IMR-90 (cell line): ENCODE results near the gene TRIM40.

Source experiments
- CHD1 ChIP-seq: IDR thresholded peaks from 2 replicates; pipeline ENCODE4 v1.6.1; 2012; ENCODE audit warnings: low read depth, low read length, improper control_type of control experiment
- CTCF ChIP-seq: conservative IDR thresholded peaks from 2 replicates; pipeline ENCODE4 v1.5.1; 2012; ENCODE audit warnings: mild to moderate bottlenecking, low read depth, low read length, improper control_type of control experiment
- FOS ChIP-seq: fragments of 150-350 bp; IDR thresholded peaks from 2 replicates; pipeline ENCODE4 v1.6.1; 2016; ENCODE audit warnings: low read depth, low read length
- POLR2A ChIP-seq: IDR thresholded peaks from 2 replicates; pipeline ENCODE4 v1.6.1; 2012; ENCODE audit warnings: mild to moderate bottlenecking, low read depth, low read length
- RAD21 ChIP-seq: IDR thresholded peaks from 2 replicates; pipeline ENCODE4 v1.6.1; 2012; ENCODE audit warnings: low read length, improper control_type of control experiment
- RCOR1 ChIP-seq: IDR thresholded peaks from 2 replicates; pipeline ENCODE4 v1.6.1; 2012; ENCODE audit warnings: mild to moderate bottlenecking, low read length, improper control_type of control experiment; ENCODE audit not compliant: insufficient replicate concordance
- RFX5 ChIP-seq: IDR thresholded peaks from 2 replicates; pipeline ENCODE4 v1.8.0; 2012; ENCODE audit warnings: low read depth, mild to moderate bottlenecking, low read length, moderate library complexity
- USF2 ChIP-seq: fragments of 150-350 bp; IDR thresholded peaks from 2 replicates; pipeline ENCODE4 v1.6.1; 2017; ENCODE audit warnings: mild to moderate bottlenecking, antibody characterized with exemption, low read length, low read depth

GRCh38 chr6:30163918-30164654 lies 28.1 kb downstream of the TRIM40 start:
- TF ChIP-seq CTCF (no peak), POLR2A (no peak), RCOR1 (no peak), USF2 (no peak), RFX5 (no peak), FOS (no peak), CHD1 (no peak), RAD21 (no peak)
